HepG2 (cell line): ENCODE results near the gene AGRN. TPM values are rescaled to one million over a fixed set of nuclear protein-coding genes. Genes with fewer than 3 reads are reported as not detected.

Experiments used
- CC2D1A ChIP-seq: sonication (generic); formaldehyde crosslinking; IDR thresholded peaks from 2 replicates; pipeline ENCODE4 v1.8.1; 2023; ENCODE audit warnings: mild to moderate bottlenecking, missing genetic modification reagents
- KLF9 ChIP-seq: IDR thresholded peaks from 2 replicates; pipeline ENCODE4 v1.6.1; 2016; ENCODE audit warnings: low read depth
- ONECUT2 ChIP-seq: sonication (generic); formaldehyde crosslinking; IDR thresholded peaks from 2 replicates; pipeline ENCODE4 v1.4.0; 2020; ENCODE audit warnings: missing genetic modification reagents
- RFX3 ChIP-seq: IDR thresholded peaks from 2 replicates; pipeline ENCODE4 v1.6.1; 2016; ENCODE audit warnings: missing biosample characterization, missing genetic modification reagents
- SMARCE1 ChIP-seq: fragments of 450-650 bp; IDR thresholded peaks from 2 replicates; pipeline ENCODE4 v1.6.1; 2017; ENCODE audit warnings: borderline replicate concordance
- SNAI1 ChIP-seq: sonication (generic); formaldehyde crosslinking; IDR thresholded peaks from 2 replicates; pipeline ENCODE4 v1.5.0; 2020; ENCODE audit warnings: mild to moderate bottlenecking, missing genetic modification reagents, borderline replicate concordance
- ZBTB3 ChIP-seq: sonication (generic); formaldehyde crosslinking; IDR thresholded peaks from 2 replicates; pipeline ENCODE4 v1.4.0; 2020; ENCODE audit warnings: low read depth, mild to moderate bottlenecking, moderate library complexity, missing genetic modification reagents, borderline replicate concordance
- ZBTB38 ChIP-seq: sonication (generic); formaldehyde crosslinking; IDR thresholded peaks from 2 replicates; pipeline ENCODE4 v1.5.1; 2020; ENCODE audit warnings: mild to moderate bottlenecking, missing genetic modification reagents
- ZC3H13 ChIP-seq: sonication (generic); formaldehyde crosslinking; IDR thresholded peaks from 2 replicates; pipeline ENCODE4 v1.8.1; 2023; ENCODE audit warnings: mild to moderate bottlenecking, missing genetic modification reagents, moderate library complexity
- ZFP62 ChIP-seq: sonication (generic); formaldehyde crosslinking; IDR thresholded peaks from 2 replicates; pipeline ENCODE4 v1.4.0; 2020; ENCODE audit warnings: missing genetic modification reagents
- ZNF18 ChIP-seq: sonication (generic); formaldehyde crosslinking; IDR thresholded peaks from 2 replicates; pipeline ENCODE4 v1.8.0; 2022; ENCODE audit warnings: mild to moderate bottlenecking, missing genetic modification reagents; ENCODE audit not compliant: insufficient replicate concordance
- ZNF367 ChIP-seq: sonication (generic); formaldehyde crosslinking; IDR thresholded peaks from 2 replicates; pipeline ENCODE4 v1.4.0; 2020; ENCODE audit warnings: missing genetic modification reagents, borderline replicate concordance
- polyA plus RNA-seq, 8 experiments: library from polyadenylated mRNA; depleted of rRNA in 3 of 8; stranded (reverse) in 7 of 8; unstranded in 1 of 8; fragments of >200 nt; fragmentation: Illumina TruSeq in 4 of 8; extraction: Trizol in 4 of 8; gene quantifications; 2 replicates each; pipeline versions ENCODE4 v1.2.1 to v1.2.3, GENCODE V29; 2011 to 2016; ENCODE audit warnings: low read depth in 4 of 8, missing spikeins in 1 of 8, mixed read lengths in 1 of 8; ENCODE audit not compliant: insufficient read depth in 1 of 8
- total RNA-seq, 5 experiments: library from RNA; depleted of rRNA; stranded (reverse); fragments of >200 nt; fragmentation: Illumina TruSeq; extraction: Trizol; gene quantifications; 2 replicates each; pipeline ENCODE4 v1.2.3, GENCODE V29; 2016; ENCODE audit warnings: low read depth in 1 of 5
- TF ChIP-seq, protein P1 (sequence below): fragments of 450-650 bp; IDR thresholded peaks from 2 replicates; pipeline ENCODE4 v1.6.1; 2017; ENCODE audit warnings: mild to moderate bottlenecking
- TF ChIP-seq, protein P2 (sequence below): sonication (generic); formaldehyde crosslinking; IDR thresholded peaks from 2 replicates; pipeline ENCODE4 v1.4.0; 2020; ENCODE audit warnings: missing genetic modification reagents
- TF ChIP-seq, protein P3 (sequence below): sonication (generic); formaldehyde crosslinking; IDR thresholded peaks from 2 replicates; pipeline ENCODE4 v1.4.0; 2020; ENCODE audit warnings: missing genetic modification reagents, mild to moderate bottlenecking, borderline replicate concordance

AGRN gene
- total and polyA plus RNA-seq, 2 of the 13 experiments (the other 11 are each of a cell fraction or from before 2014, with no cell fraction given), result 29.8 to 65.2 TPM

DNA sequence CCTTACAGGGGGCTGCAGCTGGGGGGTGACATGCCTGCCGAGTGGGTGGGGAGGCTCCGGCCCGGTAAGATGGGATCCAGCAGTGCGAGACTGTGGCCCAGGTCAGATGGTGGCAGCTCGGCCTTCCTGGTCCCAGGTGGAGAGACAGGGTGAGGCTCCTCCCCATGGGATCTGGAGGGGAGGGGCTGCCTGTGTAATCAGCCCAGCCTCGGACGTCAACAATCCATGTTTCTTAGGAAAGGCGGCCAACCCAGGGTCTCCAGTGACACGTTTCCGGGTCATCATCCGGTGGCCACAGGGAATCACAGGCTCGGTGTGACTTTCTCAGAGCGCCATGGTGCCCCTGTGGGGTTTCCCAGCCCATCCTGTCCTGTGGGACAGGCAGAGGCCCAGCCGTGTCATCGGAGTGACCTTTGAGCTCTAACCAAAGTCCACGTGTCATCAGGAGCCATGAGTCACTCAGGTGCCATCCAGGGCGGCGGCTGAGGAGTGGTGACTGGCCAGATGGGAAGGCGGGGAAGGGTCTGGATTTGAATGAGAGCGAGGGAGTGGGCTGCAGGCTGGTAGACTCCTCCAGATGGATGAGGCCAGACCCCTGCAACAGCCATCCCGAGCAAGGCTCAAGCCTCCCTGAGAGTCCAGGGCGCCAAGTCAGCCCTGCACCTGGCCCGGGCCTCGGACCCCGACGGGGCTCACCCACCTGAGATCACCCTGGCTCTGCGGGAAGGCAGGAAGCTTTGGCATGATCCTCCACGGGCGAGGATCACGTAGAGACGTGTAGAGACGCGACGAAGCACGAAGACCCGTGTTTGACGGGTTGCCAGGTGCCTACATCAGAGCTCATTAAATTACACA, 13.4 kb upstream of the AGRN start (continued):
- no peak for TF ChIP-seq SNAI1 (CRISPR knock-in tag)
- no peak for TF ChIP-seq SMARCE1
- peak; percentile 71 for TF ChIP-seq ZC3H13 (CRISPR knock-in tag)
- no peak; the same call in 1 of the 2 replicates for TF ChIP-seq ZBTB3 (CRISPR knock-in tag)
- peak; percentile 44; the same call in 1 of the 2 replicates for TF ChIP-seq KLF9
- TF ChIP-seq, protein P1, sequence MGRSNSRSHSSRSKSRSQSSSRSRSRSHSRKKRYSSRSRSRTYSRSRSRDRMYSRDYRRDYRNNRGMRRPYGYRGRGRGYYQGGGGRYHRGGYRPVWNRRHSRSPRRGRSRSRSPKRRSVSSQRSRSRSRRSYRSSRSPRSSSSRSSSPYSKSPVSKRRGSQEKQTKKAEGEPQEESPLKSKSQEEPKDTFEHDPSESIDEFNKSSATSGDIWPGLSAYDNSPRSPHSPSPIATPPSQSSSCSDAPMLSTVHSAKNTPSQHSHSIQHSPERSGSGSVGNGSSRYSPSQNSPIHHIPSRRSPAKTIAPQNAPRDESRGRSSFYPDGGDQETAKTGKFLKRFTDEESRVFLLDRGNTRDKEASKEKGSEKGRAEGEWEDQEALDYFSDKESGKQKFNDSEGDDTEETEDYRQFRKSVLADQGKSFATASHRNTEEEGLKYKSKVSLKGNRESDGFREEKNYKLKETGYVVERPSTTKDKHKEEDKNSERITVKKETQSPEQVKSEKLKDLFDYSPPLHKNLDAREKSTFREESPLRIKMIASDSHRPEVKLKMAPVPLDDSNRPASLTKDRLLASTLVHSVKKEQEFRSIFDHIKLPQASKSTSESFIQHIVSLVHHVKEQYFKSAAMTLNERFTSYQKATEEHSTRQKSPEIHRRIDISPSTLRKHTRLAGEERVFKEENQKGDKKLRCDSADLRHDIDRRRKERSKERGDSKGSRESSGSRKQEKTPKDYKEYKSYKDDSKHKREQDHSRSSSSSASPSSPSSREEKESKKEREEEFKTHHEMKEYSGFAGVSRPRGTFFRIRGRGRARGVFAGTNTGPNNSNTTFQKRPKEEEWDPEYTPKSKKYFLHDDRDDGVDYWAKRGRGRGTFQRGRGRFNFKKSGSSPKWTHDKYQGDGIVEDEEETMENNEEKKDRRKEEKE, result no peak
- TF ChIP-seq ONECUT2 (CRISPR knock-in tag), result 0 out of 2 replicates have a peak, but pooled peaks have one; percentile 37
- TF ChIP-seq, protein P2, sequence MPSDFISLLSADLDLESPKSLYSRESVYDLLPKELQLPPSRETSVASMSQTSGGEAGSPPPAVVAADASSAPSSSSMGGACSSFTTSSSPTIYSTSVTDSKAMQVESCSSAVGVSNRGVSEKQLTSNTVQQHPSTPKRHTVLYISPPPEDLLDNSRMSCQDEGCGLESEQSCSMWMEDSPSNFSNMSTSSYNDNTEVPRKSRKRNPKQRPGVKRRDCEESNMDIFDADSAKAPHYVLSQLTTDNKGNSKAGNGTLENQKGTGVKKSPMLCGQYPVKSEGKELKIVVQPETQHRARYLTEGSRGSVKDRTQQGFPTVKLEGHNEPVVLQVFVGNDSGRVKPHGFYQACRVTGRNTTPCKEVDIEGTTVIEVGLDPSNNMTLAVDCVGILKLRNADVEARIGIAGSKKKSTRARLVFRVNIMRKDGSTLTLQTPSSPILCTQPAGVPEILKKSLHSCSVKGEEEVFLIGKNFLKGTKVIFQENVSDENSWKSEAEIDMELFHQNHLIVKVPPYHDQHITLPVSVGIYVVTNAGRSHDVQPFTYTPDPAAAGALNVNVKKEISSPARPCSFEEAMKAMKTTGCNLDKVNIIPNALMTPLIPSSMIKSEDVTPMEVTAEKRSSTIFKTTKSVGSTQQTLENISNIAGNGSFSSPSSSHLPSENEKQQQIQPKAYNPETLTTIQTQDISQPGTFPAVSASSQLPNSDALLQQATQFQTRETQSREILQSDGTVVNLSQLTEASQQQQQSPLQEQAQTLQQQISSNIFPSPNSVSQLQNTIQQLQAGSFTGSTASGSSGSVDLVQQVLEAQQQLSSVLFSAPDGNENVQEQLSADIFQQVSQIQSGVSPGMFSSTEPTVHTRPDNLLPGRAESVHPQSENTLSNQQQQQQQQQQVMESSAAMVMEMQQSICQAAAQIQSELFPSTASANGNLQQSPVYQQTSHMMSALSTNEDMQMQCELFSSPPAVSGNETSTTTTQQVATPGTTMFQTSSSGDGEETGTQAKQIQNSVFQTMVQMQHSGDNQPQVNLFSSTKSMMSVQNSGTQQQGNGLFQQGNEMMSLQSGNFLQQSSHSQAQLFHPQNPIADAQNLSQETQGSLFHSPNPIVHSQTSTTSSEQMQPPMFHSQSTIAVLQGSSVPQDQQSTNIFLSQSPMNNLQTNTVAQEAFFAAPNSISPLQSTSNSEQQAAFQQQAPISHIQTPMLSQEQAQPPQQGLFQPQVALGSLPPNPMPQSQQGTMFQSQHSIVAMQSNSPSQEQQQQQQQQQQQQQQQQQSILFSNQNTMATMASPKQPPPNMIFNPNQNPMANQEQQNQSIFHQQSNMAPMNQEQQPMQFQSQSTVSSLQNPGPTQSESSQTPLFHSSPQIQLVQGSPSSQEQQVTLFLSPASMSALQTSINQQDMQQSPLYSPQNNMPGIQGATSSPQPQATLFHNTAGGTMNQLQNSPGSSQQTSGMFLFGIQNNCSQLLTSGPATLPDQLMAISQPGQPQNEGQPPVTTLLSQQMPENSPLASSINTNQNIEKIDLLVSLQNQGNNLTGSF, result peak; percentile 57; the same call in 1 of the 2 replicates
- peak; percentile 94 for TF ChIP-seq ZBTB38 (CRISPR knock-in tag)
- TF ChIP-seq RFX3 (CRISPR knock-in tag), result peak; percentile 19; the same call in 1 of the 2 replicates
- no peak for TF ChIP-seq CC2D1A (CRISPR knock-in tag)
- no peak for TF ChIP-seq ZFP62 (CRISPR knock-in tag)
- TF ChIP-seq, protein P3, sequence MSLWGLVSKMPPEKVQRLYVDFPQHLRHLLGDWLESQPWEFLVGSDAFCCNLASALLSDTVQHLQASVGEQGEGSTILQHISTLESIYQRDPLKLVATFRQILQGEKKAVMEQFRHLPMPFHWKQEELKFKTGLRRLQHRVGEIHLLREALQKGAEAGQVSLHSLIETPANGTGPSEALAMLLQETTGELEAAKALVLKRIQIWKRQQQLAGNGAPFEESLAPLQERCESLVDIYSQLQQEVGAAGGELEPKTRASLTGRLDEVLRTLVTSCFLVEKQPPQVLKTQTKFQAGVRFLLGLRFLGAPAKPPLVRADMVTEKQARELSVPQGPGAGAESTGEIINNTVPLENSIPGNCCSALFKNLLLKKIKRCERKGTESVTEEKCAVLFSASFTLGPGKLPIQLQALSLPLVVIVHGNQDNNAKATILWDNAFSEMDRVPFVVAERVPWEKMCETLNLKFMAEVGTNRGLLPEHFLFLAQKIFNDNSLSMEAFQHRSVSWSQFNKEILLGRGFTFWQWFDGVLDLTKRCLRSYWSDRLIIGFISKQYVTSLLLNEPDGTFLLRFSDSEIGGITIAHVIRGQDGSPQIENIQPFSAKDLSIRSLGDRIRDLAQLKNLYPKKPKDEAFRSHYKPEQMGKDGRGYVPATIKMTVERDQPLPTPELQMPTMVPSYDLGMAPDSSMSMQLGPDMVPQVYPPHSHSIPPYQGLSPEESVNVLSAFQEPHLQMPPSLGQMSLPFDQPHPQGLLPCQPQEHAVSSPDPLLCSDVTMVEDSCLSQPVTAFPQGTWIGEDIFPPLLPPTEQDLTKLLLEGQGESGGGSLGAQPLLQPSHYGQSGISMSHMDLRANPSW, result peak; percentile 87; the same call in 1 of the 2 replicates
- no peak for TF ChIP-seq ZNF367 (CRISPR knock-in tag)
- TF ChIP-seq ZNF18 (CRISPR knock-in tag), result peak; percentile 93
